ENCODE measurements around the gene ARHGEF11.

ARHGEF11 gene

DNA sequence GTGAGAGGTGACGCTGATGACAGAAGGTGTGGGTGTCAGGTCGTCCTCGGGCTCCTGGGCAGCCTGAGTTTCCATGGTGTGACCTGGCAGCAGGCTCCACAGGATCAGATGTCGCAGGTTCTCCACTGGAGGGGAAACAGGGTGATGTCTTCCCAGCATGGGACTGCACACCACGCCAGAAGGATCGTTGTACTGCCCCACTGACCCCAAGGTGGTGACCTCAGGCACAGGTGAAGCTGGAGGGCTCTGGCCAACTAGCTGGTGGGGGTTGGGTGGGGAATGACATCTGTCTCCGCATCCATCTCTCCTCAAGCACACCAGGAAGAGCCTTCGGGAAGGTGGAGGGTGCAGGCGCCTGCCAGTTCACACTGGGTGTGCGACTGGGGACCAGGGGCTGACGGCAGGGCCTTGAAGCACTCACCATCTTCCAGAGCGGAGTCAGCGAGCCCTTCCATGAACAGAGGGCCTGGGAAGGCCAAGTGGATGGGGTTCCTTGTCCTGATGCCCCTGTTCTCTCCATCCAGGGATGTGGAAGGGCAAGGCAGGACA is 105.7 kb downstream of the ARHGEF11 start:
- Histone ChIP-seq H3K4me3 (ENCODE audit: low read length) (no peak overlapping the region), H3K9me3 (ENCODE audit: low read length) (no peaks in the 10 kb centered on the region), H3K27me3 (ENCODE audit: insufficient read depth, low read length) (no peaks in the 10 kb centered on the region), H3K4me1 (ENCODE audit: insufficient read depth, low read length) (no peaks in the 10 kb centered on the region), H2AFZ (ENCODE audit: low read depth, low read length) (no peak overlapping the region), H3K36me3 (ENCODE audit: insufficient read depth, low read length) (peaks cover 91% of the 10 kb centered on the region)

DNA sequence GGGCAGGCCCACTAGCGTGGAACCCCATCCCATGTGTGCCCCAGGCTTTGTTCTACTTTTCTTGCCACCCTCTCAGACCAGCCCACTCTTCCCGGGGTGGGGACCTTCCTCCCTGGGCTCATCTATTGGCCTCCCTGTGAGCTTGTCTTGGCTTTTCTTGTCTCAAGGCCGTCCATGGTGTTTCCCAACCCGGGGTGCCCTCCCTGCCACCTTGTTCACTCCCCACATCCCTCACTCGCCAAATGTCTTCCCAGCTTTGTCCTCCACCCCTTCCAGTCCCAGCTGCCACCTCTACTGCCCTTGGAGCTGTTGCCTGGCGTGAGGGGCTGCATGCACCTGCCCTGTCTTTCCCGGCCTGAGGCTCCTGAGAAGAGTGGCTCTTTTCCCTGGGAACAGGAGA is 106.7 kb downstream of the ARHGEF11 start:
- no peak overlapping the region for H2AFZ ChIP-seq (ENCODE audit: low read depth, low read length)
- H3K36me3 ChIP-seq (ENCODE audit: insufficient read depth, low read length), result peaks cover 88% of the 10 kb centered on the region
- H3K4me1 ChIP-seq (ENCODE audit: insufficient read depth, low read length), result no peaks in the 10 kb centered on the region
- H3K27me3 ChIP-seq (ENCODE audit: insufficient read depth, low read length), result no peaks in the 10 kb centered on the region
- H3K4me3 ChIP-seq (ENCODE audit: low read length), result no peak overlapping the region
- no peaks in the 10 kb centered on the region for H3K9me3 ChIP-seq (ENCODE audit: low read length)

DNA sequence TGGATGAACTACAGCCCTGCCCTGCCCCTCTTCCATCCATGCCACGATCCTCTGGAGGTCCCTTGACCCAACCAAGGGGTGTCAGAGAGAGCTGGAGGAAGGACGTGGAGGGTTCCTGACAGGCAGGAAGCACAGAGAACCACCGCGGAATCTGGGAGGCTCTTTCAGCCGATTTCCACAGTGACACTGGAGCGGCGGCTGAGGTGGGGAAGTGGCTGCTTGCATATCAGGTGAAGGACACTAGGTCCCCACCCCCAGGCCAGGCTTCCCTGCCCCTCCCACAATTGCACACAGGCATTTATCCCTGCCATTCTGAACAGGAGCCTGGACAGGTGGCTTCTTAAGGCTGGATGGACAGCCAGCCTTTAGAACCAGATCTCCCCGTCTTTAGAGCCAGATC is 107.7 kb downstream of the ARHGEF11 start:
- H3K4me3 ChIP-seq (ENCODE audit: low read length), result no peak overlapping the region
- H3K4me1 ChIP-seq (ENCODE audit: insufficient read depth, low read length), result peaks cover under 1% of the 10 kb centered on the region
- no peak overlapping the region for H2AFZ ChIP-seq (ENCODE audit: low read depth, low read length)
- peaks cover 82% of the 10 kb centered on the region for H3K36me3 ChIP-seq (ENCODE audit: insufficient read depth, low read length)
- no peaks in the 10 kb centered on the region for H3K9me3 ChIP-seq (ENCODE audit: low read length)
- no peaks in the 10 kb centered on the region for H3K27me3 ChIP-seq (ENCODE audit: insufficient read depth, low read length)

DNA sequence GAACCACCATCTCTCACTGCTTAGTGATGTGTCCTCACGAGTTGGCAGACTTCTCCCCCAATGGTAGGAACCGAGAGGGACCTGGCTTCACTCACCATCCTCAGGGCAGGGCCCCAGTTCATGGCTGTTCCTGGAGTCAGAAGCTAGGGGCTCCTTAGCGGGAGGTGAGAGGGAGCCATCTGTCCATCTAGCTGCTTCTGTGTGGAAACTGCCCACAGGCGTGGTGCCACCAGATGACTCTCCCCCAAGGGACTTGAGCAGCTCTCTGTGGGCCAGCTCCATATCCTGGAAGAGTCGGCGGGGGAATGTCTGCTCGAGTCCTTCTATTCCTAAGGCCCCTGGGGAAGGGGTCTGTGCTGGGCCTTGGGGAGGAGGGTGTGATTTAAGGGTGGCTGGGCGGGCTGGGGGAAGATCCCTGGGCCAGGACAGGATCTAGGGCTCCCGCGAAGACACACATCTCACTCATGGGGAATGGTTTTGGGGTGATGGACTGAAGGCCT is 108.8 kb downstream of the ARHGEF11 start:
- Histone ChIP-seq H3K36me3 (ENCODE audit: insufficient read depth, low read length) (peaks cover 72% of the 10 kb centered on the region), H3K27me3 (ENCODE audit: insufficient read depth, low read length) (no peaks in the 10 kb centered on the region), H3K9me3 (ENCODE audit: low read length) (no peaks in the 10 kb centered on the region), H3K4me3 (ENCODE audit: low read length) (no peak overlapping the region), H2AFZ (ENCODE audit: low read depth, low read length) (no peak overlapping the region), H3K4me1 (ENCODE audit: insufficient read depth, low read length) (peaks cover 7% of the 10 kb centered on the region)

DNA sequence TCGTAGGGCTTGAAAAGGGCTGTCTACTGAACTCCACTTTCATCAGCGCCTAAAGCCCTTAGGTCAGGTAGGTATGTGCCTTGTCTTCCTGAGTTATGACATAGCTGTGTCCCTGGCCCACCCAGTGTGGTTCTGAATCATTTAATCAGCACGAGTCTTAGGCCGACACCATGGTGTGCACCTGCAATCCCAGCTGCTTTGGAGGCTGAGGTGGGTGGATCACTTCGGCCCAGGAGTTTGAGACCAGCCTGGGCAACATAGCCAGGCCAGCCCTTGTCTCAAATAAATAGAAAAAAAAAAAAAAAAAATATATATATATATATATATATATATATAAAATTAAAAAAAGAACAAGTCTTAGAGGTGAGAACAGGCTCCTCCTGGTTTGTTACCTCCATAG is 109.4 kb downstream of the ARHGEF11 start:
- Histone ChIP-seq H3K4me3 (ENCODE audit: low read length) (no peak overlapping the region), H2AFZ (ENCODE audit: low read depth, low read length) (no peak overlapping the region), H3K36me3 (ENCODE audit: insufficient read depth, low read length) (peaks cover 66% of the 10 kb centered on the region), H3K4me1 (ENCODE audit: insufficient read depth, low read length) (peaks cover 12% of the 10 kb centered on the region), H3K27me3 (ENCODE audit: insufficient read depth, low read length) (no peaks in the 10 kb centered on the region), H3K9me3 (ENCODE audit: low read length) (no peaks in the 10 kb centered on the region)

DNA sequence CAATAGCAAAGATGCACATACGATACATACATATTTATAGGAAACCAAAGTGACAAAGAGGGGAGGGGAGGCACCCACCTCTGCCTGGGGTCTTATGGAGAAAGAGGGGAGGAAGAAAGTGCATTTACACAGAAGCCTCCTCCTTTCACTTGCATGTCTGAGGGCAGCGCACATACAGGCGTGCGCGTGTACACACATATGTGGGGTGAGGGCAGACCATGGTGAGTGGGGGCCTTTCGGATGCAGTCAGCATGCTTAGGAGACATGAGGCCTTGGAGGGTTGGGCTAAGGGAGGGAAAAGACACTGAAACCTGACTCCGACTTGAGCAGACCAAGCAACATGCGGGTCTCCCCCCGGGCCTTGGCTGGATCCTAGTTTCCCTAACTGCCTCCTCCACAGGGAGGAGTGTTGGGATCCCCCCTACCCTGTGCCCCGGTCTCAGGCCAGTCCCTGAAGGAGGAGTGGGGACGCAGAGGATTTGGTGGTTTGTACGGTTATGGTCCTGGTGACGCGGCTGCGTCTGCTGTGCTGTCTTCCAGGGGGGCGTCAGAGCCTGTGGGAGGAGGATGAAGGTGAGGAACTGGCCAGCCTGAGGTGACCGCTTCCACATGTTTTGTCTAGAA is 109.9 kb downstream of the ARHGEF11 start:
- Histone ChIP-seq H3K9me3 (ENCODE audit: low read length) (no peaks in the 10 kb centered on the region), H2AFZ (ENCODE audit: low read depth, low read length) (no peak overlapping the region), H3K4me3 (ENCODE audit: low read length) (no peak overlapping the region), H3K4me1 (ENCODE audit: insufficient read depth, low read length) (peaks cover 12% of the 10 kb centered on the region), H3K27me3 (ENCODE audit: insufficient read depth, low read length) (no peaks in the 10 kb centered on the region), H3K36me3 (ENCODE audit: insufficient read depth, low read length) (peaks cover 60% of the 10 kb centered on the region)

DNA sequence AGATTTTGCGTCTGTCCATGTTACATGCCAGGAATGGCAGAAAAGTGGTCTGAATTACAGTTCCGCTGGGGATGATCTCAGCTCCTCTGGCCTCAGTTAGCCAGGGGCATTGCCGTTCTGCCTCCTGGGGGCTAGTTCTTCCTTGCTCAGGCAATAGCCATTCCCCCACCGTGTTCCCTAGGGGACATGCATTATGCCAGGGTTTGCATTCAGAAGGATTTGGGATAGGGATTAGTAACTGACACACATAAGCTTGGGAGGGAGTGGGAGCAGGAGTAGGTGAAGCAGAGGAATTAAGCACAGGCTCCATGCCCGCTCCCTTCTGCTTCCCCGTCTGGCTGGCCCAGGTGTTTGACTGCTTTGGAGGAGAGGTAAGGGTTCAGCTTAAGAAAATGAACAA is 112.4 kb downstream of the ARHGEF11 start:
- H3K36me3 ChIP-seq (ENCODE audit: insufficient read depth, low read length), result peaks cover 35% of the 10 kb centered on the region
- no peak overlapping the region for H2AFZ ChIP-seq (ENCODE audit: low read depth, low read length)
- no peak overlapping the region for H3K4me3 ChIP-seq (ENCODE audit: low read length)
- H3K9me3 ChIP-seq (ENCODE audit: low read length), result no peaks in the 10 kb centered on the region
- peaks cover 12% of the 10 kb centered on the region for H3K4me1 ChIP-seq (ENCODE audit: insufficient read depth, low read length)
- peaks cover 4% of the 10 kb centered on the region for H3K27me3 ChIP-seq (ENCODE audit: insufficient read depth, low read length)

DNA sequence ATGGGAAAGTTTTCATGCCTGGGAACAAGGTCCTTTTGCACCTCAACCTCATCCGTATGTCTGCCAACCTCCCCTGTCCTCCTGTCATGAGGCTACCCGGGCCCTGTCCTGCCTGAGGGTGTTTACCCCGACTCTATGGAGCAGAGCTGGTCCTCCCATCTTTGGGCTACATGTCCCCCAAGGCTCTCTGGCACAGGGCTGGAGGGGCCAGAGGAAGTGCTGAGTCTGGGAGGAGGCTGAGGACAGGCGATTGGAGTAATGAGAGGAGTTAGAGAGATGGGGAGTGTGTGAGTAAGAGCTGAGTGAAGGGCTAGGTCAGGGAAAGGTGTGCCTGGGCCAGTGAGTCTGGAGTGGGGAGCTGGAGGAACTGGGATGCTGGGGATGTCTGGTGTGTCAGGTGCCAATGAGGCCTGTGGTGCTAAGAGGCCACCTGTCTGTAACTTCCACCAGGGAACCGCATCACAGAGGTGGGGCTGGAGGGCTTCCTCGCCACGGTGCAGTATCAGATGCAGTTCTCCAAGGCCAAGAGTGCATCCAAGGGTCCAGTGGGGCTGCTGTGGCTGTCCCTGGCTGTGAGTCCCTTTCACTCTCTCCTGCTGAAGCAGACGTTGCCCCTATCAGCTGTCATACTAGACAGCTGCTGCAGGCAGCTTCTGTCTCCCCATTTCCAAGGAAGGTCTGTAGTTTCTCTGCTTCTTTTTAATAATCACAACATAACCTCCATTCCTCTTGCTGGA is 113.4 kb downstream of the ARHGEF11 start:
- Histone ChIP-seq H3K4me3 (ENCODE audit: low read length) (no peak overlapping the region), H3K9me3 (ENCODE audit: low read length) (no peaks in the 10 kb centered on the region), H3K36me3 (ENCODE audit: insufficient read depth, low read length) (peaks cover 26% of the 10 kb centered on the region), H2AFZ (ENCODE audit: low read depth, low read length) (no peak overlapping the region), H3K27me3 (ENCODE audit: insufficient read depth, low read length) (peaks cover 13% of the 10 kb centered on the region), H3K4me1 (ENCODE audit: insufficient read depth, low read length) (peaks cover 12% of the 10 kb centered on the region)

DNA sequence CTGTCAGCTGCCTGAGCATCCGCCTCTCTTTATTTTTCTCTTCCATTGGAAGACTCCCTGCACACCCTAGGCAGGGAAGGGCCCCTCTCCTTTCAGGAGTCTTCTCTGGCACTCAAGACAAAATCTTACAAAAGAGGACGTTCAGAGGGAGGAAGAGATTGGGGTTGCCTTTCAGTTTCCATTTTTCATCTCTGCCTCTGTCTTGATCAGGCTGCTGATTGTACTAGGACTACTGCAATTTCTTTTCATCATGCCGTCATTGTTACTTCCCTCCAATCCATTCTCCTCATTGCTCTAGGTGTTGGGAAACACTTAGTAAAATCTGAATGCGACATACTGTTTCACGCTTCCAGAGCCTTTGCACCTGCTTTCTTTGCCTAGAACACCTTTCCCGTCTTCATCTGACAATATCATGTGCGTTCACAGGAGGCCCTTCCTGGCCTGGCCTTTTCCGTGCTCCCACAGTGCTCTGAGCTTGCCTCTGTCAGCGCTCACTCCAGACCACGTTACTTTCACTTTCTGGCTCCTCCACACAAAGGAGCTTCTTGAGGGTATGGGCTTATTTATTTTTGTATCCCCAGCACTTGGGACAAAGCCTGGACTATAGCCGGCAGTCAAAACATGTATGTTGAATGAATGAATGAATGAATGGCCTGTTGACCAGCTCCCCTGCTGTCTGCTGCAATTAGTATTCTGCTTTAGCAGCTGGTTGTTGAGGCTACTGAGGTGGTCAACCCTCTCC is 114.2 kb downstream of the ARHGEF11 start:
- no peak overlapping the region for H2AFZ ChIP-seq (ENCODE audit: low read depth, low read length)
- peaks cover 20% of the 10 kb centered on the region for H3K36me3 ChIP-seq (ENCODE audit: insufficient read depth, low read length)
- peaks cover 12% of the 10 kb centered on the region for H3K4me1 ChIP-seq (ENCODE audit: insufficient read depth, low read length)
- H3K27me3 ChIP-seq (ENCODE audit: insufficient read depth, low read length), result peaks cover 21% of the 10 kb centered on the region
- no peaks in the 10 kb centered on the region for H3K9me3 ChIP-seq (ENCODE audit: low read length)
- no peak overlapping the region for H3K4me3 ChIP-seq (ENCODE audit: low read length)

DNA sequence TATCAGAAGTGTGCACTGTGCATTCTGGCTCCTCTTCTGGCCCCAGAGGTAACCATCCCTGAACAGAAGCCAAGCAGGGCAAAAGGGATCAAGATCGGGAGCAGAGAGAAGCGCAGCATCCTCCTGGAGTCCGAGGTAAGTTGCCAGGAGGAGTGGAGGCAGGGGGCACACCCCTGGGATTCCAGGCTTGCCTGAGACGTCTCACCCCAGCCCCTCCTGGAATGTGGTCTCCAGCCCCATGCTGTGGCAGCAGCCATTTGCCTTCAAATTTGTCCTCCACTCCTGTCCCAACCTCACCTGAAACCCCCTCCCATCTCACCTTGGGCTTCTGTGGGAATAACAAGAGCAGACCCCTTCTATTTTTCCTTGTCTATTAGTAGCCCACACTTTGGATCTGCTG is 115.1 kb downstream of the ARHGEF11 start:
- Histone ChIP-seq H3K4me1 (ENCODE audit: insufficient read depth, low read length) (peaks cover 12% of the 10 kb centered on the region), H3K27me3 (ENCODE audit: insufficient read depth, low read length) (peaks cover 30% of the 10 kb centered on the region), H3K9me3 (ENCODE audit: low read length) (no peaks in the 10 kb centered on the region), H3K36me3 (ENCODE audit: insufficient read depth, low read length) (peaks cover 12% of the 10 kb centered on the region), H3K4me3 (ENCODE audit: low read length) (no peak overlapping the region), H2AFZ (ENCODE audit: low read depth, low read length) (no peak overlapping the region)

DNA sequence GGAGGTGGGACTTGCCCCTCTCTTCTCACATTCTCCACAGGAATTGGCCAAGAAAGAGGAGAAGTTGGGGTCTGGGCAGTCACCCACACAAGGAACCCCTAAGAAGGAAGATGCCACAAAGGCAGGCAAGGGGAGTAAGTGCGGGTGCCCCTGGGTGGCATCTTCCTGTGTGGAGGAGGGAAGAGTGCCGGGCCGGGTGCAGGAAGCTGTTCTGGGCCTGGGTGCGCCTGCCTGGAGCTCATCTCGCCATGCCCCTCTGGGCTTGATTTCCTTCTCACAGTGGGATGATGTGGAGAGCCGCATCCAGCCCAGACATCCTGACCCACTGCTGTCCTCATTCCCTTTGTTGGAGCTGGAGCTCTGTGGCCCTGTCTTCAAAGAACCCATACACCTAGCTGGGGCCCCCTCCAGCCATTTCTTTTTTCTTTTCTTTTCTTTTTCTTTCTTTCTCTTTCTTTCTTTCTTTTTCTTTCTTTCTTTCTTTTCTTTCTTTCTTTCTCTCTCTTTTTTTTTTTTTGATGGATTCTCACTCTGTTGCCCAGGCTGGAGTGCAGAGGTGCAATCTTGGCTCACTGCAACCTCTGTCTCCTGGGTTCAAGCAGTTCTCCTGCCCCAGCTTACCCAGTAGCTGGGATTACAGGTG is 115.8 kb downstream of the ARHGEF11 start:
- Histone ChIP-seq H3K4me3 (ENCODE audit: low read length) (no peak overlapping the region), H3K36me3 (ENCODE audit: insufficient read depth, low read length) (peaks cover 8% of the 10 kb centered on the region), H3K4me1 (ENCODE audit: insufficient read depth, low read length) (peaks cover 12% of the 10 kb centered on the region), H3K27me3 (ENCODE audit: insufficient read depth, low read length) (peaks cover 37% of the 10 kb centered on the region), H3K9me3 (ENCODE audit: low read length) (no peaks in the 10 kb centered on the region), H2AFZ (ENCODE audit: low read depth, low read length) (no peak overlapping the region)

DNA sequence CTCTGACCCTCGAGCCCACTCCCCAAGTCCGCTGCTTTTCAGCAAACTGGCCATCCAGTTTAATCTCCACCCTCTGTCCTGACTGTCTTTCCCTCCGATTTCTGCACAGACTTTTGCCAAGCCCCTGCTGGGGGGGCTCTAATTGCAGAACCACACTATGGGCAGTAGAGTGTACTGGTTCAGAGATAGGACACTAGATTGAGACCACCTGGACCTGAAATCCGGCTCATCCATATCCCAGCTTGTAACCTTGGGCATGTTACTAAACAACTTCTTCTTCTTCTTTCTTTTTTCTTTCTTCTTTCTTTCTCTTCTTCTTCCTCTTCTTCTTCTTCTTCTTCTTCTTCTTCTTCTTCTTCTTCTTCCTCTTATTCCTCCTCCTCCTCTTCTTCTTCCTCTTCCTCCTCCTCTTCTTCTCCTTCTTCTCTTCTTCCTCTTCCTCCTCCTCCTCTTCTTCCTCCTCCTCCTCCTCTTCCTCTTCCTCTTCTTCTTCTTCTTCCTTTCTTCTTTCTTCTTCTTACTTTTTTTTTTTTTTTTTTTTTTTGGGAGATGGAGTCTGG is 117.4 kb downstream of the ARHGEF11 start:
- Histone ChIP-seq H3K9me3 (ENCODE audit: low read length) (no peaks in the 10 kb centered on the region), H3K36me3 (ENCODE audit: insufficient read depth, low read length) (no peaks in the 10 kb centered on the region), H3K27me3 (ENCODE audit: insufficient read depth, low read length) (peaks cover 52% of the 10 kb centered on the region), H3K4me3 (ENCODE audit: low read length) (no peak overlapping the region), H3K4me1 (ENCODE audit: insufficient read depth, low read length) (peaks cover 12% of the 10 kb centered on the region), H2AFZ (ENCODE audit: low read depth, low read length) (no peak overlapping the region)
